ENCODE data around the gene SLC35B2. TPM values are rescaled to one million over a fixed set of nuclear protein-coding genes. Genes with fewer than 3 reads are reported as not detected.
A peak's percentile ranks its signal among the peaks of the same experiment; 100 is the strongest.

The SLC35B2 gene
- total RNA-seq, 1 donor from 2014 or later = 23.8 TPM

- Histone ChIP-seq H3K4me3 (no peak overlapping the region), H3K27ac (no peak overlapping the region), H3K36me3 (no peaks in the 10 kb centered on the region), H3K9me3 (no peaks in the 10 kb centered on the region), H3K4me1 (no peaks in the 10 kb centered on the region), H3K27me3 (ENCODE audit: low read depth) (peaks cover 29% of the 10 kb centered on the region)
- no peak for TF ChIP-seq CTCF (IDR thresholded peaks at IDR 0.05)
- no peak for ATAC-seq
- no peak for DNase-seq
- intact Hi-C loops (cut with DNase I) = no loop called here
These were observed 28.4 kb upstream of the SLC35B2 start for GRCh38 chr6:44285552-44286284.

- intact Hi-C loops (cut with DNase I) = no loop called here
- H3K27me3 ChIP-seq (ENCODE audit: low read depth) = peaks cover 21% of the 10 kb centered on the region
These were observed 27.5 kb upstream of the SLC35B2 start for GRCh38 chr6:44284867-44285266.

GRCh38 chr6:44284121-44284520 lies 26.8 kb upstream of the SLC35B2 start:
- no peak for DNase-seq
- H3K4me3 ChIP-seq = no peak overlapping the region
- TF ChIP-seq CTCF (IDR thresholded peaks at IDR 0.05) = no peak
- H3K36me3 ChIP-seq = no peaks in the 10 kb centered on the region
- no peaks in the 10 kb centered on the region for H3K9me3 ChIP-seq
- peaks cover 14% of the 10 kb centered on the region for H3K27me3 ChIP-seq (ENCODE audit: low read depth)
- no peaks in the 10 kb centered on the region for H3K4me1 ChIP-seq
- ATAC-seq = peak; percentile 35 to 44
- intact Hi-C loops (cut with DNase I) = no loop called here
- no peak overlapping the region for H3K27ac ChIP-seq

More at GRCh38 chr6:44284867-44285266, 27.5 kb upstream of the SLC35B2 start:
- Histone ChIP-seq H3K27ac (no peak overlapping the region), H3K9me3 (no peaks in the 10 kb centered on the region), H3K4me1 (no peaks in the 10 kb centered on the region), H3K4me3 (no peak overlapping the region), H3K36me3 (no peaks in the 10 kb centered on the region)
- ATAC-seq (no peak), DNase-seq (no peak)
- TF ChIP-seq CTCF (IDR thresholded peaks at IDR 0.05) = no peak

DNA sequence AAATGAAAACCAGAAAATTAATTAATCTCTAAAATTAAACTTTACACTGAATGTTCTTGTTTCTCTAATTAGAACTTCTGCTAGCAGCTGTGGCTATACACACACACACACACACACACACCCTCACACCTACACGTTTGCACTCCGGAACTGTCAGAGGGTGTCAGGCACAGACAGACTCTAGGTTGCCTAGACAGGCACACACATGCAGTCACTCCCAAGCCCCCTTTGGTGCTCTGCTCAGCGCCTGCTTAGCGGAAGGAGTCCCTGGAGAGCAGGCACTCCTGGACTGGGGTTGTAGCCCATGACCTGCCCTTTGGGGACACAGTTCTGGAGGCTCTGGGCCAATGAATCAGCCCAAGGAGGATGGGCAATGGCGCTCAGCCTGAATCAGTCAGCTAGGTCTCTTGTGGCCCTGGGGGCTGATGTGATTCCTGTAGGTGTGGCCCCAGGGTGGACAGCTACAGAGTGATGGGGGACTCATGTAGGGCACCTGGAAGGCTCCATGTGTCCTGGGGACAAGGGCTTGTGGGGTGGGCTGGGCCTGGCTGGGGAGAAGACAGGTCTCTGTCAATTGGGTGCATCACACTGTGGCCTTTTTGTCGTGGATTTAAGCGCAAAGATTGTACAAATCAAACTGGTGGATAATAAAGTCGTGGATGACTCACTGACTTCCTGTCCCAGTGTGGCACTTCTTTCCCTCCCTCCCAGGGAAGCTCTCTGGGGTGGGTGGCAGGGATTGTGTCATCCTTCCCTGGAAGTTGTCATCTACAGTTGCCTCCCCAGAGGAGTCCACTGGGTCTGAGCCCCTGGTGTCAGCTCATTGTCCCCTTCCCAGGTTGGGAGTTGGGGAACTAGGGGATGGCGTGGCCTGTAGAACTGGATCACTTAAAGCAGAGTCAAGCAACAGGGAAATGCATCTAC lies 21.7 kb upstream of the SLC35B2 start:
- no peak for DNase-seq
- ATAC-seq = no peak
- no peak overlapping the region for H3K4me3 ChIP-seq
- intact Hi-C loops (cut with DNase I) = no loop called here
- no peak overlapping the region for H3K27ac ChIP-seq
- H3K4me1 ChIP-seq = peaks cover 4% of the 10 kb centered on the region
- no peaks in the 10 kb centered on the region for H3K9me3 ChIP-seq
- H3K36me3 ChIP-seq = no peaks in the 10 kb centered on the region
- H3K27me3 ChIP-seq (ENCODE audit: low read depth) = peaks cover 38% of the 10 kb centered on the region
- TF ChIP-seq CTCF (IDR thresholded peaks at IDR 0.05) = no peak

DNA sequence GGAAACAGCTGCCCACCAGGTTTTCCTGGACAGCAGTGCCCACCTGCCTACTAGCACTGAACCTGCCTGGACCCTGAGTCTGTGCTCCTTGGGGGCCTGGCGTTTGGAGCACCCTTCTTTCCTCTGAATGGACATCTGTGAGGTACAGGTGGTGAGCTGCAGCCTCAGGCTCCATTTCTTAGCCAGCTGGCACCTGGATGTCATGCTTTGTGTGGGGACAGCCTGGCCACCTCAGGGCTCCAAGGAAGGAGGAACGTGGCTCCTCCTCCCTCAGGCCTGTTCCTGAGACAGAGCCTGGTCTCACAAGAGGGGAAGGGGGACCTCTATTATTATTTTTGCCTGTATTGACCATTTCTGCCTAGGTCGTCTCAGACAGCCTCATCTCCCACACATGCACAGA lies 21.0 kb upstream of the SLC35B2 start:
- no peak for TF ChIP-seq CTCF (IDR thresholded peaks at IDR 0.05)
- H3K27me3 ChIP-seq (ENCODE audit: low read depth) = peaks cover 44% of the 10 kb centered on the region
- intact Hi-C loops (cut with DNase I) = no loop called here

More for the DNA sequence above, 21.0 kb upstream of the SLC35B2 start:
- Histone ChIP-seq H3K4me1 (peaks cover 4% of the 10 kb centered on the region), H3K27ac (no peak overlapping the region), H3K36me3 (no peaks in the 10 kb centered on the region), H3K9me3 (no peaks in the 10 kb centered on the region), H3K4me3 (no peak overlapping the region)
- DNase-seq (no peak), ATAC-seq (no peak)
